Measurements from ENCODE around the gene PPIG. TPM values are rescaled to one million over a fixed set of nuclear protein-coding genes. Genes with fewer than 3 reads are reported as not detected.

The PPIG gene
- total RNA-seq, 1 experiment from 2014 or later, result 60.3 TPM

GRCh38 chr2:169571571-169571970 is 12.6 kb upstream of the PPIG start:
- TF ChIP-seq CTCF (IDR thresholded peaks at IDR 0.05; ENCODE audit: insufficient read depth in 1 of 2, low read depth in 1 of 2, low read length in 1 of 2, severe bottlenecking in 1 of 2, unreplicated experiment in 1 of 2), result no peak
- Mint-ChIP-seq H3K27me3 (ENCODE audit: insufficient read depth, unreplicated experiment) (no peaks in the 10 kb centered on the region), H3K4me1 (ENCODE audit: low read depth, unreplicated experiment) (no peaks in the 10 kb centered on the region), H3K27ac (ENCODE audit: unreplicated experiment) (no peak overlapping the region), H3K4me3 (ENCODE audit: unreplicated experiment) (no peak overlapping the region), H3K9me3 (ENCODE audit: unreplicated experiment) (no peaks in the 10 kb centered on the region), H3K36me3 (ENCODE audit: insufficient read depth, unreplicated experiment) (peaks cover 6% of the 10 kb centered on the region)
- POLR2A ChIA-PET, result no interaction called here
- no peaks in the 10 kb centered on the region for H3K27me3 ChIP-seq (replicated peaks; ENCODE audit: control insufficient read depth, insufficient read depth, low read length)
- DNase-seq, result no peak
- CTCF ChIA-PET, result no interaction called here
- intact Hi-C loops (cut with micrococcal nuclease; ENCODE audit: unreplicated experiment), result no loop called here
- H3K36me3 ChIP-seq (ENCODE audit: control insufficient read depth, insufficient read depth, low read length), result no peaks in the 10 kb centered on the region
- BruUV-seq (replicated peaks), result no TSS peak
- H3K4me3 ChIP-seq (ENCODE audit: low read depth, low read length), result no peak overlapping the region
- H3K9me3 ChIP-seq, result no peaks in the 10 kb centered on the region
- peaks cover 4% of the 10 kb centered on the region; the same call in 1 of the 2 replicates for H3K4me1 ChIP-seq

- no peaks in the 10 kb centered on the region for H3K27me3 ChIP-seq (replicated peaks; ENCODE audit: control insufficient read depth, insufficient read depth, low read length)
- CTCF ChIA-PET, result no interaction called here
- Mint-ChIP-seq H3K36me3 (ENCODE audit: insufficient read depth, unreplicated experiment) (peaks cover 6% of the 10 kb centered on the region), H3K27ac (ENCODE audit: unreplicated experiment) (no peak overlapping the region), H3K9me3 (ENCODE audit: unreplicated experiment) (no peaks in the 10 kb centered on the region), H3K4me1 (ENCODE audit: low read depth, unreplicated experiment) (no peaks in the 10 kb centered on the region), H3K4me3 (ENCODE audit: unreplicated experiment) (no peak overlapping the region), H3K27me3 (ENCODE audit: insufficient read depth, unreplicated experiment) (no peaks in the 10 kb centered on the region)
- POLR2A ChIA-PET, result interaction anchor here (2.2 kb wide), 1 partner anchor 13 kb away, joined by 7 read pairs; the partner anchor contains the start of gene PPIG
- no peak for TF ChIP-seq CTCF (IDR thresholded peaks at IDR 0.05; ENCODE audit: insufficient read depth in 1 of 2, low read depth in 1 of 2, low read length in 1 of 2, severe bottlenecking in 1 of 2, unreplicated experiment in 1 of 2)
- no peak for DNase-seq
- no peaks in the 10 kb centered on the region for H3K36me3 ChIP-seq (ENCODE audit: control insufficient read depth, insufficient read depth, low read length)
- peak overlapping the region; percentile 56 for H3K4me3 ChIP-seq (ENCODE audit: low read depth, low read length)
- H3K9me3 ChIP-seq, result no peaks in the 10 kb centered on the region
- intact Hi-C loops (cut with micrococcal nuclease; ENCODE audit: unreplicated experiment), result no loop called here
- peaks cover 4% of the 10 kb centered on the region; the same call in 1 of the 2 replicates for H3K4me1 ChIP-seq
- BruUV-seq (replicated peaks), result no TSS peak
Measured at GRCh38 chr2:169572189-169572588, 12.0 kb upstream of the PPIG start.

GRCh38 chr2:169572821-169573159 is 11.4 kb upstream of the PPIG start:
- intact Hi-C loops (cut with micrococcal nuclease; ENCODE audit: unreplicated experiment), result loop anchor here (1.0 kb wide), 1 partner anchor 12 kb away; the partner anchor contains the start of gene PPIG

More at GRCh38 chr2:169572821-169573159, 11.4 kb upstream of the PPIG start:
- no peak for TF ChIP-seq CTCF (IDR thresholded peaks at IDR 0.05; ENCODE audit: insufficient read depth in 1 of 2, low read depth in 1 of 2, low read length in 1 of 2, severe bottlenecking in 1 of 2, unreplicated experiment in 1 of 2)
- Mint-ChIP-seq H3K9me3 (ENCODE audit: unreplicated experiment) (no peaks in the 10 kb centered on the region), H3K27ac (ENCODE audit: unreplicated experiment) (peak overlapping the region; percentile 93), H3K4me3 (ENCODE audit: unreplicated experiment) (peak overlapping the region; percentile 98), H3K4me1 (ENCODE audit: low read depth, unreplicated experiment) (no peaks in the 10 kb centered on the region), H3K27me3 (ENCODE audit: insufficient read depth, unreplicated experiment) (no peaks in the 10 kb centered on the region), H3K36me3 (ENCODE audit: insufficient read depth, unreplicated experiment) (peaks cover 6% of the 10 kb centered on the region)
- H3K36me3 ChIP-seq (ENCODE audit: control insufficient read depth, insufficient read depth, low read length), result no peaks in the 10 kb centered on the region
- no peaks in the 10 kb centered on the region for H3K9me3 ChIP-seq
- no peak for DNase-seq
- BruUV-seq (replicated peaks), result no TSS peak
- H3K4me3 ChIP-seq (ENCODE audit: low read depth, low read length), result peak overlapping the region; percentile 56
- H3K4me1 ChIP-seq, result peaks cover 4% of the 10 kb centered on the region; the same call in 1 of the 2 replicates
- CTCF ChIA-PET, result no interaction called here
- POLR2A ChIA-PET, result interaction anchor here (0.5 to 2.2 kb wide), 2 partner anchors 12 to 1358 kb away, joined by 5 to 7 read pairs; partner anchors contain the start of gene PPIG
- H3K27me3 ChIP-seq (replicated peaks; ENCODE audit: control insufficient read depth, insufficient read depth, low read length), result no peaks in the 10 kb centered on the region

Data from Caco-2 (cell line).